HPDE6-E6E7 (cell line): ENCODE data around the gene RPS19BP1.

Experiments used
- DNase-seq: peaks from one replicate; pipeline ENCODE4 v3.0.0; 2011; ENCODE audit warnings: missing footprints; ENCODE audit errors: extremely low spot score

Gene RPS19BP1

GRCh38 chr22:39559456-39560105, 27.0 kb upstream of the RPS19BP1 start:
- no peak for DNase-seq

GRCh38 chr22:39558950-39559349, 26.4 kb upstream of the RPS19BP1 start:
- no peak for DNase-seq

DNA sequence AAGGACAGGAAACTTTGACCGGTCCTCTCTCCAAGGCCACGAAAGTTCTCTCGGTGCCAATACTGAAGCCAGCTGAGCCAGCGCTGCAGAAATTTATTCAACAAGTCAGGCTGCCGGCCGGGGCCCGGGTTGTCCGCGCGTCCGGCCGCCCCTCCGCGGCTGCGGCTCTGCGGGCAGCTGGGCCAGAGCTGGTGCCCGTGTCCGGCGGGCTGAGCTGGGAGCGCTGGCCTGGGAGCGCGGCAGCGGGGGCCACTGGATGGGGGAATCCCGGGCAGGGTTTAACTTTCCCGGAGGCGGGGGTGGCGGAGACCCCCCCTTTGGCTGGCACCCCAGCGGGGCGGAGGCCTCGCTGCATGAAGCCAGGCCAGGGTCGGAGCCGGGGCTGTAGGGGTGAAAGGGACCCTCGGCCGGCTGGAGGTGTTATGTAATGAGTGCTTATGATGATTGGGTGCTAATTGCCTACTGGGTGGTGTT, 25.7 kb upstream of the RPS19BP1 start:
- no peak for DNase-seq

DNA sequence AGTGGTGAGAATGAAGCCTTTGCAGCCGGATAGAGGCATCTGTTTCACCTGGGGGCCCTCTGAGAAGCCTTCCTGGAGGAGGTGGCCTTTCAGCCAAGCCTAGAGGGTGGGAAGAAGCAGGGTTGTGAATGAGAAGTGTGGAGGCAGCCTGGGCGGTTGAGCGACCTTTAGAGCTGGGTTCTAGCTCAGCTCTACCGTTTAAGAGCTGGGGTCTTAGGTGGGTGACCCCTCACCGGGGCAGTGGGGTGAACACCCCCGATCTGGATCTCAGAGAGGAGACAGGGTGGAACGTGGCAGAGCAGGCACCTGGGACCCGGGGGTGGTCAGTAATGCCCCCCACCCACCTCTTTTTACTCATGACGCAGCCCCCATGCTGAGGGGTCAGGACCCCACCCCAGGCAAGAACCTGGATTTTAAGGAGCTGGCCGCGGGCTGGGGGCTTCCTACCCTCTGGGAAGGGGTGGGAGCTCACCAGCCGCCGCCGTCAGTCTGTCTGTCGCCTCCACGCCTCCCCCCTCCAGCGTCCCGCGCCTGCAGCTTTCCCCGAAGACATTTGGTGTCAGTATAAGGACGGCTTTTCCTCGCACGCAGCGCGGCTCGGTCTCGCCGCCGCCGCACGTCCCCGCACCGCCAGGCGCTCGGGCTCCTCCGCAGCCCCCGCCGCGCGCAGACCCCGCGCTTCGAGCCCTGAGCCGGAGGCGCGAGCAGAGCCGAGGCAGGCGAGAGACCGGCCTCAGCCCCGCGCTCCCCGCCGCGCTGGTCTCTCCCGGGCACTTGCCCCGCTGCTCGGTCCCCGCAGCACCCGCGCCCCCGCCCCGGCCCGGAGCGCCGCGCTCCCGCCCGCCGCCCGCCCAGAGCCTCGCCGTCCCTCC, 24.7 kb upstream of the RPS19BP1 start:
- no peak for DNase-seq

DNA sequence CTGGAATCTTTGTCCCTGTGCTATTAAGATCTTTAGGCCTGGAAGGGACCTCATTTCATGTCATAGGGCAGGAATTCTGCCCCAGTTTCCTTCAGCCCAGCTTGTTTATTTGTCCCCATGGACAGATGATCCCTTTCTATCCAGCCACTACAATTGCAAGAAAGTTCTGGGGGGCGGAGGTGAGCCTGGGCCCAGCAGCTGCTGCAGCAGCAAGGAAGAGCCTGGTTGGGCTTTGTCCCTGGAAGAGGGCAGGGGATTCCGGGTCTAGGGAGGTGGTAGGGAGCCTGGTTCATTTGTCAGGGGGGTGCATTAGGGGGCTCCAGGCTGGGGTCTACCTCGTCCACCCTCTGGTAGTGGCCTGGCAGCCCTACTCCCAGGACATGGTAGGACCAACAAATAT, 21.6 kb upstream of the RPS19BP1 start:
- DNase-seq: no peak

GRCh38 chr22:39553429-39553828, 20.9 kb upstream of the RPS19BP1 start:
- DNase-seq: no peak

GRCh38 chr22:39547587-39547947, 15.0 kb upstream of the RPS19BP1 start:
- DNase-seq: no peak

GRCh38 chr22:39546889-39547586, 14.5 kb upstream of the RPS19BP1 start:
- DNase-seq: no peak

GRCh38 chr22:39545386-39546365, 13.1 kb upstream of the RPS19BP1 start:
- DNase-seq: no peak

DNA sequence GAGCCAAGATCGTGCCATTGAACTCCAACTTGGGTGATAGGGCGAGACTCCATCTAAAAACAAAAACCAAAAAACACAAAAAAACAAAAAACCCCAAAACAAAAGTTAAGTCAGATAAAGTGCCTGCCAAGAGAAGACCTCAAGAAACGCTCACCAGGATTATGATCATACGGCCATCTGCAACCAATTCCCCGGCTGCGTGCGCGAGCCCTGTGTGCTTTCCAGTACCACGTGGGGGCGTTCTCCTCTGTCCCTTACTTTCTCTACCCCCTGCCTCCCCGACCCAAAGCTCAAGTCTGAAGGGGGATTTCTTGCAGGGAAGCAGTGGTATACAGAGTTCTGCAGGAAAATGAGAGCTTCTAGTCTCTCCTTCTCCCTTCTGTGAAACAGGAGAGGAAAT, 10.5 kb upstream of the RPS19BP1 start:
- no peak for DNase-seq

DNA sequence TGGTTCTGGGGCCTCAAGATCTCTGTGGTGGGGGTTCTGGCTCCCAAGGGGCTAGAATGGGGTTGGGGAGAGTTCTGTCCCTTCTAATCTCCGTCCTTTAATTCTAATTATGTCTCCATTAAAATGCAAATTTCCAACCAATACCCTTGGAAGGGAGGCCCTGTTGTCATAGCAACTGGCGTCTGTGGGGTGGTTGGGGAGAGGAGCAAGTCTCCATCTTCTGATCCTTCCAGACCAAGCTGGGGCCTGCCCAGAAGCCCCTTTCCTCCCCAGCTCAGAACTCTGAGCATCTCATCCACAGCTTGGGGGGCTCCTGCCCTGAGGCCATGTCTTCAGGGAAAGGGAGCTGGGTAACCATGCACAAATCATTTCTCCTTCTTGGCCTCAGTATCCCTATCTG, 5.4 kb upstream of the RPS19BP1 start:
- no peak for DNase-seq

DNA sequence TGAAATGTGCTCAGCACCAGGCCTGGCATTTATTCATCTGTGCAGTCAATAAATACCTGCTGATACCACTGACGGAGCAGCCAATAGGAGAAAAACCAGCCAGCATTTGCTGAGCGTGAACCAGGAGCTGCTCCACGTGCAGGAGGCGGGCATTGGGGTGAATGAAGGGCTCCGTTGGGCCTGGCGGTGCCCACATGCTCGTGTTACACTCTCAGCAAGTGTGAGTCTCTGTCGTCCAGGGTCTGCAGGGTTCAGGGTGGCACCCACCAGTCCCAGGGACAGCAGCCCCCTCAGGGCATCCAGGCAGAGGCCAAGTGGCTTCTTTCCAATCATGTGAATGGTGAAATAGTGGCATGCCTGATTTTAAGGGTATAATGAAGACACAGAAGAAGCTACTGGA, 4.2 kb upstream of the RPS19BP1 start:
- no peak for DNase-seq

- DNase-seq: no peak
These were observed 3.4 kb upstream of the RPS19BP1 start for GRCh38 chr22:39535831-39536449.

DNA sequence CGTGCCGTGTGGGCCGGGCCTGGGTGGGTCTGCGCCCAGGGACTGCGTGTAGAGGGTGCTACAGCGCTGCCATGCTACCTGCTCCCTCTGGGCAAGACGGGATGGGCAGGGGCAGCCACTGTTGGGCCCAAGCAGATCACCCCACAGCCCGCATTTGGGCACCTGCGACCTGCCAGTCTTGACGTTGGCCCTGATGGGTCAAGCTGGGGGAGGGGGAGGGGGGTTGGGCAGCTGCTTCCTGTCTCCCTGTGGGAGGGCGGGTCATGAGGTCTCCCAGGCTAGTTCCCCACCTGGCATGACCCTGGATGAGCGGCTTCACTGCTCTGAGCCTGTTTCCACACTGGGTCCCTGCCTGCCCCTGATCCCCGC, 2.8 kb upstream of the RPS19BP1 start:
- DNase-seq: no peak

- no peak for DNase-seq
These were observed 2.2 kb upstream of the RPS19BP1 start for GRCh38 chr22:39534591-39535356.

GRCh38 chr22:39534092-39534506, 1.6 kb upstream of the RPS19BP1 start:
- no peak for DNase-seq

- no peak for DNase-seq
These were observed 1.7 kb downstream of the RPS19BP1 start for GRCh38 chr22:39530692-39531331.

DNA sequence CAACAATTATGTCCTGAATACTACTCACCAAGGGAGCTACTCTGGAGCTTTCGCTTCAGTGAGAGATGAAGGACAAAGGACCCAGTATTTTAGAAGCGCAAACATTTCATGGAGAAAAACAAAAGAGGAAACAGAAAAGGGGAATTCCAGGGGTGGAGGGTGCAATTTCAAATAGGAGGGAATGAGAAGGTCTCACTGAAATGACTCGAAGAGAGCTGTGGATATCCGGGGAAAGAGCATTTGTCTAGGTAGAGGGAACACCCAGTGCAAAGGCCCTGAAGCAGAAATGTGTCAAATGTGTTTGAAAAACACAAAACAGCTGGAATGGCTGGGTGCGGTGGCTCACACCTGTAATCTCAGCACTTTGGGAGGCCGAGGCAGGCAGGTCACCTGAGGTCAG, 2.4 kb downstream of the RPS19BP1 start:
- no peak for DNase-seq

DNA sequence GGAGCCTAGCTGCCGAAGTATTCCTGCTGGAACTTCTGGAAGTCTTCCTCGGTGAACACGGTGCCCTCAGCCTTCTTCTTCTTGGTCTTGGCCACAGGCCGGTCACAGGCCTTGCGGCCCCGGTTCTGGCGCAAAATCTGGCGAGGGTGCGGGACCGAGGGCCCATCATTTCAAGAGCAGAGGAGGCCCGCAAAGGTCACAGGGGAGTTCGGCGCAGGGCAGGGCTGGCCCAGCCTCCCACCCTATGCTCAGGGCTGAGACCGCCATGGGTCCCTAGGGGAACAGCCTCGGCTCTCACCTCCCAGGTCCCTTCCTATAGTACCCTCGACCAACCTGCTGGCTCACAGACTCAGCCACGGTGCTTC, 3.1 kb downstream of the RPS19BP1 start:
- DNase-seq: no peak
